ENCODE results near the gene ZBTB33.

- no peak for TF ChIP-seq CTCF (IDR thresholded peaks at IDR 0.05; ENCODE audit: borderline replicate concordance, extremely low read depth, low read length, poor library complexity, severe bottlenecking)
- TF ChIP-seq EZH2 (IDR thresholded peaks at IDR 0.05; ENCODE audit: borderline replicate concordance, low read depth, low read length, severe bottlenecking), result no peak
Measured at GRCh38 chrX:120262859-120263708, 12.5 kb downstream of the ZBTB33 start.
